Gastroesophageal sphincter (tissue), 4 donors: Measurements from ENCODE around the gene MEG3. TPM values are rescaled to one million over a fixed set of nuclear protein-coding genes. Genes with fewer than 3 reads are reported as not detected.

Experiments used
- ATAC-seq: fragments of 150-250 bp; one replicate; pipeline ENCODE4 v1.9.1; 2016; ENCODE audit warnings: mild to moderate bottlenecking, moderate library complexity
- H3K27ac ChIP-seq, 4 donors: fragments of 200-600 bp; sonication (generic) in 3 of 4; 1 replicate in 3 of 4; 2 replicates in 1 of 4; pipeline ENCODE4 v1.5.1; 2016 to 2019
- H3K27me3 ChIP-seq: fragments of 200-600 bp; sonication (generic); one replicate; pipeline ENCODE4 v1.5.1; 2019
- H3K36me3 ChIP-seq, 2 donors: fragments of 200-600 bp; sonication (generic); one replicate each; pipeline ENCODE4 v1.5.1; 2019; ENCODE audit warnings: control low read depth in 1 of 2
- H3K4me1 ChIP-seq, 3 donors: fragments of 200-600 bp; sonication (generic); 1 replicate in 2 of 3; 2 replicates in 1 of 3; pipeline ENCODE4 v1.5.1; 2016 to 2019; ENCODE audit warnings: control low read depth in 2 of 3
- H3K4me3 ChIP-seq, 2 donors: fragments of 200-600 bp; sonication (generic); one replicate each; pipeline ENCODE4 v1.5.1; 2019; ENCODE audit warnings: mild to moderate bottlenecking in 1 of 2, moderate library complexity in 1 of 2
- H3K9me3 ChIP-seq, 3 donors: fragments of 200-600 bp; sonication (generic); one replicate each; pipeline ENCODE4 v1.5.1; 2017 to 2019; ENCODE audit warnings: control low read depth in 2 of 3
- CTCF ChIP-seq, 4 experiments: fragments of 200-600 bp in 2 of 4; fragments of 450-650 bp in 2 of 4; sonication (generic) in 1 of 4; IDR thresholded peaks; one replicate each; pipeline ENCODE4 v1.5.1; 2017 to 2019; ENCODE audit warnings: antibody characterized with exemption in 4 of 4, mild to moderate bottlenecking in 2 of 4, moderate library complexity in 2 of 4
- EP300 ChIP-seq: sonication (generic); formaldehyde crosslinking; IDR thresholded peaks from one replicate; pipeline ENCODE4 v1.6.1; 2017; ENCODE audit warnings: antibody characterized with exemption, mild to moderate bottlenecking
- POLR2A ChIP-seq, 2 donors: fragments of 450-650 bp; IDR thresholded peaks; one replicate each; pipeline ENCODE4 v1.6.1; 2017; ENCODE audit warnings: antibody characterized with exemption in 2 of 2, mild to moderate bottlenecking in 2 of 2, moderate library complexity in 1 of 2
- POLR2AphosphoS5 ChIP-seq: sonication (generic); formaldehyde crosslinking; IDR thresholded peaks from one replicate; pipeline ENCODE4 v1.6.1; 2017; ENCODE audit warnings: antibody characterized with exemption
- WGBS, 2 donors: methylation state at CpG; one replicate each; pipeline ENCODE4 v1.1.5; 2018; ENCODE audit warnings: low coverage in 1 of 2; 5-methylcytosine and 5-hydroxymethylcytosine counted together
- total RNA-seq, 4 donors: library from RNA; depleted of rRNA; stranded (reverse); fragments of >200 nt; gene quantifications; one replicate each; pipeline ENCODE4 v1.1.0, GENCODE V29; 2016

MEG3 gene
- total RNA-seq, 4 donors from 2014 or later = 7.5 to 59.0 (median 36.7) TPM

- H3K27me3 ChIP-seq = peaks cover 23% of the 10 kb centered on the region
- no peak for ATAC-seq
These were observed 23.2 kb upstream of the MEG3 start for GRCh38 chr14:100802766-100803165.

GRCh38 chr14:100803226-100803625, 22.7 kb upstream of the MEG3 start:
- TF ChIP-seq EP300 = no peak
- TF ChIP-seq POLR2A (IDR thresholded peaks at IDR 0.05) = no peak
- no peak for TF ChIP-seq CTCF (IDR thresholded peaks at IDR 0.05)
- no peak for TF ChIP-seq POLR2AphosphoS5
- Histone ChIP-seq H3K4me1 (no peaks in the 10 kb centered on the region), H3K9me3 (peaks cover 0 to 10% (median 0%) of the 10 kb centered on the region in 3 donors), H3K27ac (no peak overlapping the region), H3K4me3 (no peak overlapping the region), H3K36me3 (no peaks in the 10 kb centered on the region), H3K27me3 (peaks cover 23% of the 10 kb centered on the region)
- WGBS, 2 donors = 93 to 100% methylated on average over 1 to 3 of the region's 8 CpGs
- ATAC-seq = no peak

More at GRCh38 chr14:100802766-100803165, 23.2 kb upstream of the MEG3 start:
- TF ChIP-seq EP300 = no peak
- no peak for TF ChIP-seq CTCF (IDR thresholded peaks at IDR 0.05)
- no peak for TF ChIP-seq POLR2AphosphoS5
- TF ChIP-seq POLR2A (IDR thresholded peaks at IDR 0.05) = no peak
- Histone ChIP-seq H3K36me3 (no peaks in the 10 kb centered on the region), H3K9me3 (peaks cover 0 to 5% (median 0%) of the 10 kb centered on the region in 3 donors), H3K27ac (no peak overlapping the region), H3K4me1 (no peaks in the 10 kb centered on the region), H3K4me3 (no peak overlapping the region)
- WGBS, 2 donors = 82 to 100% methylated on average over 2 to 5 of the region's 5 CpGs

GRCh38 chr14:100803676-100804075, 22.2 kb upstream of the MEG3 start:
- no peak for ATAC-seq
- H3K4me1 ChIP-seq = no peaks in the 10 kb centered on the region
- peaks cover 0 to 14% (median 0%) of the 10 kb centered on the region in 3 donors for H3K9me3 ChIP-seq
- WGBS, 2 donors = 93 to 97% methylated on average over 3 to 6 of the region's 14 CpGs
- no peak overlapping the region for H3K27ac ChIP-seq
- TF ChIP-seq POLR2A (IDR thresholded peaks at IDR 0.05) = no peak
- no peak for TF ChIP-seq EP300
- no peak for TF ChIP-seq CTCF (IDR thresholded peaks at IDR 0.05)
- no peak for TF ChIP-seq POLR2AphosphoS5
- no peaks in the 10 kb centered on the region for H3K36me3 ChIP-seq
- H3K27me3 ChIP-seq = peaks cover 28% of the 10 kb centered on the region
- H3K4me3 ChIP-seq = no peak overlapping the region

GRCh38 chr14:100804138-100804537, 21.8 kb upstream of the MEG3 start:
- ATAC-seq = no peak
- no peaks in the 10 kb centered on the region for H3K4me1 ChIP-seq
- 80% methylated on average over 3 of the region's 13 CpGs; no CpG with 5 or more reads in 1 of the 2 donors for WGBS, 2 donors
- H3K27ac ChIP-seq = no peak overlapping the region
- no peak for TF ChIP-seq CTCF (IDR thresholded peaks at IDR 0.05)
- TF ChIP-seq POLR2AphosphoS5 = no peak
- TF ChIP-seq EP300 = no peak
- TF ChIP-seq POLR2A (IDR thresholded peaks at IDR 0.05) = no peak
- peaks cover 0 to 19% (median 0%) of the 10 kb centered on the region in 3 donors for H3K9me3 ChIP-seq
- no peaks in the 10 kb centered on the region for H3K36me3 ChIP-seq
- H3K27me3 ChIP-seq = peaks cover 32% of the 10 kb centered on the region
- H3K4me3 ChIP-seq = no peak overlapping the region

- WGBS, 2 donors = 0 to 76% methylated on average over 2 to 9 of the region's 9 CpGs
- H3K4me3 ChIP-seq = no peak overlapping the region
These were observed 21.2 kb upstream of the MEG3 start for GRCh38 chr14:100804558-100805309.

More at GRCh38 chr14:100804558-100805309, 21.2 kb upstream of the MEG3 start:
- H3K4me1 ChIP-seq = no peaks in the 10 kb centered on the region
- no peak for TF ChIP-seq POLR2AphosphoS5
- TF ChIP-seq EP300 = no peak
- TF ChIP-seq CTCF (IDR thresholded peaks at IDR 0.05) = no peak
- no peak for TF ChIP-seq POLR2A (IDR thresholded peaks at IDR 0.05)
- H3K9me3 ChIP-seq = peaks cover 0 to 25% (median 0%) of the 10 kb centered on the region in 3 donors
- ATAC-seq = no peak
- H3K27ac ChIP-seq = no peak overlapping the region
- peaks cover 38% of the 10 kb centered on the region for H3K27me3 ChIP-seq
- no peaks in the 10 kb centered on the region for H3K36me3 ChIP-seq
